ENCODE measurements around the gene SLC13A3.

- TF ChIP-seq EP300 (IDR thresholded peaks at IDR 0.05; ENCODE audit: borderline replicate concordance) (no peak), MAX (IDR thresholded peaks at IDR 0.05) (no peak), YY1 (IDR thresholded peaks at IDR 0.05; ENCODE audit: low read depth) (no peak), CREB1 (IDR thresholded peaks at IDR 0.05; ENCODE audit: low read depth) (no peak), ZBTB7A (IDR thresholded peaks at IDR 0.05; ENCODE audit: low read depth) (no peak), TEAD4 (IDR thresholded peaks at IDR 0.05) (no peak), TAF1 (IDR thresholded peaks at IDR 0.05; ENCODE audit: low read depth) (no peak), RAD21 (IDR thresholded peaks at IDR 0.05; ENCODE audit: low read depth) (no peak), TCF12 (IDR thresholded peaks at IDR 0.05; ENCODE audit: low read depth) (no peak), NFIC (IDR thresholded peaks at IDR 0.05) (no peak), EGR1 (IDR thresholded peaks at IDR 0.05) (no peak), CEBPB (IDR thresholded peaks at IDR 0.05) (no peak)
- TF ChIP-seq, protein P1, sequence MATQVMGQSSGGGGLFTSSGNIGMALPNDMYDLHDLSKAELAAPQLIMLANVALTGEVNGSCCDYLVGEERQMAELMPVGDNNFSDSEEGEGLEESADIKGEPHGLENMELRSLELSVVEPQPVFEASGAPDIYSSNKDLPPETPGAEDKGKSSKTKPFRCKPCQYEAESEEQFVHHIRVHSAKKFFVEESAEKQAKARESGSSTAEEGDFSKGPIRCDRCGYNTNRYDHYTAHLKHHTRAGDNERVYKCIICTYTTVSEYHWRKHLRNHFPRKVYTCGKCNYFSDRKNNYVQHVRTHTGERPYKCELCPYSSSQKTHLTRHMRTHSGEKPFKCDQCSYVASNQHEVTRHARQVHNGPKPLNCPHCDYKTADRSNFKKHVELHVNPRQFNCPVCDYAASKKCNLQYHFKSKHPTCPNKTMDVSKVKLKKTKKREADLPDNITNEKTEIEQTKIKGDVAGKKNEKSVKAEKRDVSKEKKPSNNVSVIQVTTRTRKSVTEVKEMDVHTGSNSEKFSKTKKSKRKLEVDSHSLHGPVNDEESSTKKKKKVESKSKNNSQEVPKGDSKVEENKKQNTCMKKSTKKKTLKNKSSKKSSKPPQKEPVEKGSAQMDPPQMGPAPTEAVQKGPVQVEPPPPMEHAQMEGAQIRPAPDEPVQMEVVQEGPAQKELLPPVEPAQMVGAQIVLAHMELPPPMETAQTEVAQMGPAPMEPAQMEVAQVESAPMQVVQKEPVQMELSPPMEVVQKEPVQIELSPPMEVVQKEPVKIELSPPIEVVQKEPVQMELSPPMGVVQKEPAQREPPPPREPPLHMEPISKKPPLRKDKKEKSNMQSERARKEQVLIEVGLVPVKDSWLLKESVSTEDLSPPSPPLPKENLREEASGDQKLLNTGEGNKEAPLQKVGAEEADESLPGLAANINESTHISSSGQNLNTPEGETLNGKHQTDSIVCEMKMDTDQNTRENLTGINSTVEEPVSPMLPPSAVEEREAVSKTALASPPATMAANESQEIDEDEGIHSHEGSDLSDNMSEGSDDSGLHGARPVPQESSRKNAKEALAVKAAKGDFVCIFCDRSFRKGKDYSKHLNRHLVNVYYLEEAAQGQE (IDR thresholded peaks at IDR 0.05; ENCODE audit: low read depth): no peak
- TF ChIP-seq, protein P2, sequence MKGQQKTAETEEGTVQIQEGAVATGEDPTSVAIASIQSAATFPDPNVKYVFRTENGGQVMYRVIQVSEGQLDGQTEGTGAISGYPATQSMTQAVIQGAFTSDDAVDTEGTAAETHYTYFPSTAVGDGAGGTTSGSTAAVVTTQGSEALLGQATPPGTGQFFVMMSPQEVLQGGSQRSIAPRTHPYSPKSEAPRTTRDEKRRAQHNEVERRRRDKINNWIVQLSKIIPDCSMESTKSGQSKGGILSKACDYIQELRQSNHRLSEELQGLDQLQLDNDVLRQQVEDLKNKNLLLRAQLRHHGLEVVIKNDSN (IDR thresholded peaks at IDR 0.05): no peak
Observed at GRCh38 chr20:46587986-46588385, 63.3 kb downstream of the SLC13A3 start.

Data from Ishikawa (cell line).